OCI-M2 (cell line): ENCODE measurements around the gene WDR62.

Source experiments
- DNase-seq: peaks from one replicate; lab custom pipeline; 2025; ENCODE audit not compliant: unreplicated experiment; lab: John Stamatoyannopoulos, UW

The WDR62 gene

GRCh38 chr19:36073121-36073876 is 18.6 kb downstream of the WDR62 start:
- no peak for DNase-seq

DNA sequence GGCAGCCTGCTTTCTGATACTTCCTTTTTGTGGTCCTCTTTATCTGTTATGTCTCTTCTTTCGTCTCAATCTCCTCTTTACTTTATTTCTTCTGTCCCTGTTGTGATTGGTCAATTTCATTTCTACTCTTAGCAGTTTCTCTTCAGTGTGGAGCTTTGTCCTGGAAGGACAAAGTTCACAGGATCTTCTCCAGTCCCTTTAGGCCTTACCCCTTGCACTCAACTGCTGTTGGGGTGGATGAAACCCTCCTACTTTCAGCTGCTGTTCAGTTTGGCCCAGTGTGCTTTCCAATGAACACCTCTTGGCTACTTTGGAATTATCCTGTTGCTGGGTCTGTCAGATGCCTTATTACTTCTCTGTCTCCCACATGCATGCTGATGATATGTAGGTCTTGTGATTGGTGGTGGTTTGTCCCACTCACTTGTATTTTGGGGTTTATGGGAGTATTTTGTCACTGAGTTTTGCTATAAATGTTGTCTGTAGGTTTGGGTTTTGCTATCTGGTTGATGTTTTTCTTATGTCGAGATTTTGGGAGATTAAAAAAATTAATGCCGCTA is 24.8 kb downstream of the WDR62 start:
- no peak for DNase-seq

- DNase-seq: no peak
These were observed 26.7 kb downstream of the WDR62 start for GRCh38 chr19:36081385-36081784.

GRCh38 chr19:36081894-36082293 is 27.2 kb downstream of the WDR62 start:
- no peak for DNase-seq

- DNase-seq: no peak
These were observed 28.2 kb downstream of the WDR62 start for GRCh38 chr19:36082916-36083315.

DNA sequence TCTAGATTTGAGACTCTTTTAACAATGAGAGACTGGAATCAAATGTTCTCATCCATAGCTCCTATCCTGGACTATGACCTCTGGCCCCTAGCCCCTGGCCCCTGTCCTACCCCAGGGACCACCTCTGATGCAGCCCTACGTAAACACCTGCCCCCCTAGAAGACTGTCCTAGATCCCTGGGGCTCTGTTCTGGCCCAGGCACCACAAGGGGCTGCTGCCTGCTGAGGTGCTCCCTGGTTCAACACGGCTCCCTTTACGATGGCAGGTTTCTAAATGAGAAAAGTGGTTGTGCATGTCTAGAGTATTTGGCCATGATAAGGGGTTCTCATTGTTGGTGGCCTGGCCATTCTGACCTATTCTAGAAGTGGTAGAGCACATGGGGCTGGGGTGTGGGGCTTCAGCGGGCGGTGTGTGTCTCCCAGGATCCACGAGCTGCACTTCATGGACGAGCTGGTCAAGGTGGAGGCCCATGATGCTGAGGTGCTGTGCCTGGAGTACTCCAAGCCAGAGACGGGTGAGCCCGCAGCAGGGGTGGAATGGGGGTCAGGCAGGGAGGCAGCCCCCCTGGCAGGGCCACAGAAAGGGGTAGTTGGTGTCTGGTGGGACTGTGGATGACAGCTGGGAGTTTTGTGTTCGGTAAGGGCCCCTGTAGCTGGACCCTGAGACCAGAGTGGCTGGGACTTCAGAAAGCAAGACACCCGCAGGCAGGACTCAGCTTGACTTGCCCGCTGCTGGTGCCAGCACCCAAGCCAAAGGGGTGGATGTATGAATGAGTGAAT is 29.7 kb downstream of the WDR62 start:
- no peak for DNase-seq

- DNase-seq: no peak
These were observed 31.6 kb downstream of the WDR62 start for GRCh38 chr19:36086326-36086725.

GRCh38 chr19:36089847-36090246 is 35.1 kb downstream of the WDR62 start:
- no peak for DNase-seq

DNA sequence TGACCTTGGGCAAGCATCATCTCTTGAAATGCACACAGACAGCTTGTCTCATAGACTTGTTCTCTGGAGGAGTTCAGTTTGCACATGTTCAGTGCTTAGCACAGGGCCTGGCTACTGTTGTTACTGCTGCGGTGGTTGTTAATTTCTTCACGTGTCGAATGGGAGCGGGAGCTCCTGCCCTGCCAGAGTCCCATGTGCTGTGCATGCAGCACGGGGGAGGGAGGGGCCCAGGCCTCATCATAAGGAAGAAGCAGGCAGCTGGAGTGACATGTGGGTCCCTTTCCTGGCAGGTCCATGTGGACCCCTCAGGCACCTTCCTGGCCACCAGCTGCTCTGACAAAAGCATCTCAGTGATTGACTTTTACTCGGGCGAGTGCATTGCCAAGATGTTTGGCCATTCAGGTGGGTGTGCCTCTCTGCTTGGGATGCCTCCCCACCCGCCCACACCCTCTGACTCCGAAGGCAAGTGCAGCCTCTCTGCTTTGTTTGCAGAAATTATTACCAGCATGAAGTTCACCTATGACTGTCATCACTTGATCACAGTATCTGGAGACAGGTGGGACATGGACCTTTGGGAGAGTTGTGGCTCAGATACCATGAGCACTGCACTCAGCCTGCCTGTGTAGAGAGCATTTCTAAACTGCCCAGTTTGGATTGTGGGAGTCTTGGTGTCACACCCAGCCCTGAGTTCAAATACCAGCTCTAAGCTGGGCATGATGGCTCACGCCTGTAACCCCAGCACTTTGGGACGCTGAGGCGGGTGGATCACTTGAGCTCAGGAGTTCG is 36.4 kb downstream of the WDR62 start:
- no peak for DNase-seq

- no peak for DNase-seq
These were observed 37.9 kb downstream of the WDR62 start for GRCh38 chr19:36092566-36092965.

GRCh38 chr19:36093146-36093662 is 38.5 kb downstream of the WDR62 start:
- DNase-seq: no peak

DNA sequence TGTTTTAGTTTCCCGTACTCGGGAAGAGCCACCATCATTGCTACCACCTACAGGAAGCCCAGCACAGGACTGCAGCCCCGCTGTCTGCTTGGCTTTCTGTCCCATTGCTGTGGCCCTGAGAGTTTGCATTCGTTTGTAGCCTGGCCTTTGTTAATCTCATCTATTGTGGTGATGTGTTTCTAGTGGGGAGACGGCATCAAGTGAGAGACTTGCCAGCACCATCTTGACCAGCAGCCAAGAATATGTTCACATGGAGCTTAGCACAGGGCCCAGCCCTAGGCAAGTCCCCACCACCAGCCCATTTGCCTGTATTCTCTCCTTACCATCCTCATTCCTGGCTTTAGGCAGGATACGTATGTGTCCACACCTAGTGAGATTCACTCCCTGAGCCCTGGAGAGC is 39.0 kb downstream of the WDR62 start:
- DNase-seq: no peak

DNA sequence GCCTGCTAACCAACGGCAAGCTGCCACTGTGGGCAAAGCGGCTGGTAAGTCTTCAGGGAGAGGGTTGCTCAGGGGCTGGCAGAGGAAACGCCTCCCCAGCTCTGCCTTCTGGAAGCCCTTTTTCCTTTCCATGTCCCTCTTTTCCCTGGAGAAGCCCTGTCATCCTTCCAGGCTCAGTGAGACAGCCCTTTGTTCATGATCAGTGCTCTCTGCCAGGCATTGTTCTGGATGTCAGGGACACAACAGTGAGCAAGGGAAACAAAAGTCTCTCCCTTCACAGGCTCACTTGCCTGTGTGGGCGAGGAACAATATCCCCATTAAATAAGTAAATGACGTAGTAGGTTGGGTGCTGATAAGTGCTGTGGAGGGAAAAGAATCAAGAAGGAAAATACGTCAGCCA is 42.3 kb downstream of the WDR62 start:
- no peak for DNase-seq

- DNase-seq: no peak
These were observed 44.6 kb downstream of the WDR62 start for GRCh38 chr19:36099166-36099785.

- no peak for DNase-seq
These were observed 45.8 kb downstream of the WDR62 start for GRCh38 chr19:36100476-36100875.

GRCh38 chr19:36101550-36102327 is 47.0 kb downstream of the WDR62 start:
- DNase-seq: no peak

DNA sequence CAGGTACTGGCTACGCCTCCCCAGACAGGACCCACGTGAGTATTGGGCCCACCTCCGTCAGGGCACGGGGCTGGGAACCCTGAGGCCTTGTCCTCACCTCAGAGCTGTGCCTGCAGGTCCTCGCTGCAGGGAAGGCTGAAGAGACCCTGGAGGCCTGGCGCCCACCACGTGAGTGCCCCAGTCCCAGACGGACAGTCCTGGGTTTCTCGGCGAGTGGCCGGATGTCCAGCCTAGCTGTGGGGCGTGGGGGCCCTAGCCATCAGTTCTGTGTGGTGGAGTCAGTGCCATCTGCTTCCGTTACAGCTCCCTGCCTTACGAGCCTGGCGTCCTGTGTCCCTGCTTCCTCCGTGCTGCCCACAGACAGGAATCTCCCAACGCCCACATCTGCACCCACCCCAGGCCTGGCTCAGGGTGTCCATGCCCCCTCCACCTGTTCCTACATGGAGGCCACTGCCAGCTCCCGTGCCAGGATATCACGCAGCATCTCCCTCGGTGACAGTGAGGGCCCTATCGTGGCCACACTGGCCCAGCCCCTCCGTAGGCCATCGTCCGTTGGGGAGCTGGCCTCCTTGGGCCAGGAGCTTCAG is 48.4 kb downstream of the WDR62 start:
- no peak for DNase-seq

DNA sequence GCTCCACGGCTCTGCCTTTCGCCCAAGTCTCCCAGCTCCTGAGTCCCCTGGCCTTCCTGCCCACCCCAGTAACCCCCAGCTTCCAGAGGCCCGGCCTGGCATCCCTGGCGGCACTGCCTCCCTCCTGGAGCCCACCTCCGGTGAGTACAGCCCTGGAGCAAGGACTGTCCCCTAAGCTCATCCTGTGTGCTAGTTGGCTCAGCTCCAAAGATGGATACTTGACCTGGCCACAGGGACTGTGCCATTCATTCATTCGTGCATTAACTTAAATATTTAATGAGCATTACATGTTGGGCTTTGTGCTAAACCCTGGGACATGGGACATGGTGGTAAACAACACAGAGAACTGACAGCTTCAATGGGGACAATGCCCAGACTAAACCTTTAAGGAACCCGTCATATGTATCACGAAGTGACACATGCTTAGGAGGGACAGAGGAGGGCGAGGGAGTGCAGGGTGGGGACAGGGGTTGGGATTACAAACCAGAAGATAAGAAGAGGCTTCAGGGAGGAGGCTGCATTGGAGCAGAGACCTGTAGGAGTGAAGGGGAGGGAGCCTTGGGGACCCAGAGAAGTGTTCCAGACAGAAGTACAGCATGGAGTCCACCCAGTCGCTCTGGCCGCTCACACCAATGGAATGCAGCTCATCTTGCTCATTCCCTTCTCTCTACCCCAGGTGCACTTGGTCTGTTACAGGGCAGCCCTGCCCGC is 49.3 kb downstream of the WDR62 start:
- DNase-seq: peak; percentile 59

GRCh38 chr19:36106441-36106840 is 51.7 kb downstream of the WDR62 start:
- no peak for DNase-seq
